K562 (cell line): ENCODE results near the gene ARHGAP22. TPM values are rescaled to one million over a fixed set of nuclear protein-coding genes. Genes with fewer than 3 reads are reported as not detected.
A peak's percentile ranks its signal among the peaks of the same experiment; 100 is the strongest.

Experiments used
- ARNT ChIP-seq, 2 experiments: fragments of 450-650 bp; IDR thresholded peaks; 2 replicates each; pipeline ENCODE4 v1.6.1; 2016; ENCODE audit warnings: mild to moderate bottlenecking in 1 of 2
- ELF4 ChIP-seq: fragments of 450-650 bp; formaldehyde crosslinking; IDR thresholded peaks from 2 replicates; pipeline ENCODE4 v1.4.0; 2022; ENCODE audit warnings: missing genetic modification characterization
- EZH2 ChIP-seq: IDR thresholded peaks from 2 replicates; pipeline ENCODE4 v1.6.1; 2012; ENCODE audit warnings: low read depth, mild to moderate bottlenecking, inconsistent platforms, low read length, borderline replicate concordance
- GATAD2A ChIP-seq: fragments of 450-650 bp; IDR thresholded peaks from 2 replicates; pipeline ENCODE4 v1.6.1; 2017
- HEY1 ChIP-seq: fragments of 250-450 bp; sonication (Bioruptor Pico); IDR thresholded peaks from 2 replicates; pipeline ENCODE4 v1.5.0; 2020; ENCODE audit warnings: mild to moderate bottlenecking, moderate library complexity, borderline replicate concordance
- HMG20A ChIP-seq: fragments of 450-650 bp; formaldehyde crosslinking; conservative IDR thresholded peaks from 2 replicates; pipeline ENCODE4 v1.4.0; 2020; ENCODE audit warnings: mild to moderate bottlenecking, mixed read lengths
- IRF2 ChIP-seq: sonication (generic); formaldehyde crosslinking; IDR thresholded peaks from 2 replicates; pipeline ENCODE4 v1.8.1; 2022; ENCODE audit warnings: mild to moderate bottlenecking, missing genetic modification reagents
- MEF2A ChIP-seq: IDR thresholded peaks from 2 replicates; pipeline ENCODE4 v1.6.1; 2011; ENCODE audit warnings: low read depth, mild to moderate bottlenecking, low read length, moderate library complexity; ENCODE audit not compliant: control insufficient read depth
- NCOA1 ChIP-seq: fragments of 450-650 bp; IDR thresholded peaks from 2 replicates; pipeline ENCODE4 v1.6.1; 2016; ENCODE audit warnings: low read depth
- POLR2B ChIP-seq: fragments of 450-650 bp; IDR thresholded peaks from 2 replicates; pipeline ENCODE4 v1.6.1; 2018; ENCODE audit warnings: low read depth; ENCODE audit not compliant: partially characterized antibody
- POLR2H ChIP-seq: IDR thresholded peaks from 2 replicates; pipeline ENCODE4 v1.6.1; 2016; ENCODE audit warnings: missing genetic modification characterization, low read depth, mild to moderate bottlenecking, control low read depth, missing compliant biosample characterization, moderate library complexity
- PTRF ChIP-seq: fragments of 450-650 bp; IDR thresholded peaks from 2 replicates; pipeline ENCODE4 v1.6.1; 2016; ENCODE audit warnings: mild to moderate bottlenecking, missing genetic modification characterization, missing compliant biosample characterization
- RBM15 ChIP-seq: fragments of 200-400 bp; formaldehyde crosslinking; IDR thresholded peaks from 2 replicates; pipeline ENCODE4 v1.6.1; 2018; ENCODE audit warnings: mild to moderate bottlenecking, low read length, moderate library complexity; ENCODE audit not compliant: insufficient read depth
- RNF2 ChIP-seq: sonication (generic); IDR thresholded peaks from 2 replicates; pipeline ENCODE4 v1.6.1; 2016
- SMAD1 ChIP-seq: fragments of 150-350 bp; IDR thresholded peaks from 2 replicates; pipeline ENCODE4 v1.6.1; 2014; ENCODE audit warnings: low read length, low read depth; ENCODE audit not compliant: partially characterized antibody
- TEAD2 ChIP-seq: fragments of 450-650 bp; IDR thresholded peaks from 2 replicates; pipeline ENCODE4 v1.6.1; 2016; ENCODE audit warnings: missing genetic modification characterization, control low read depth, missing compliant biosample characterization
- YBX1 ChIP-seq: fragments of 450-650 bp; IDR thresholded peaks from 2 replicates; pipeline ENCODE4 v1.7.1; 2016; ENCODE audit warnings: mild to moderate bottlenecking
- ZFP36 ChIP-seq: fragments of 150-350 bp; IDR thresholded peaks from 2 replicates; pipeline ENCODE4 v1.6.1; 2018; ENCODE audit warnings: low read length, low read depth; ENCODE audit not compliant: partially characterized antibody
- polyA plus RNA-seq, 8 experiments: library from polyadenylated mRNA; depleted of rRNA in 4 of 8; stranded (reverse) in 5 of 8; unstranded in 3 of 8; fragments of >200 nt; fragmentation: Nextera tagmentation in 2 of 8; fragmentation: Illumina TruSeq in 1 of 8; extraction: Ambion mirVana in 2 of 8; extraction: Trizol in 1 of 8; gene quantifications; 2 replicates each; pipeline versions ENCODE4 v1.2.1 to v1.2.3, GENCODE V29; 2011 to 2014; ENCODE audit warnings: inconsistent platforms in 1 of 8, missing spikeins in 1 of 8
- total RNA-seq, 7 experiments: library from RNA; depleted of rRNA in 6 of 7; stranded (reverse); fragments of >200 nt in 6 of 7; fragmentation: Illumina TruSeq in 2 of 7; extraction: Trizol in 2 of 7; gene quantifications; 2 replicates each; pipeline versions ENCODE4 v1.2.1 to v1.2.3, GENCODE V29; 2011 to 2021; ENCODE audit warnings: low replicate concordance in 1 of 7
- TF ChIP-seq, protein P1 (sequence below), 2 experiments: fragments of 450-650 bp in 1 of 2; IDR thresholded peaks; 2 replicates each; pipeline ENCODE4 v1.6.1; 2011 to 2017; ENCODE audit warnings: low read depth in 2 of 2, antibody characterized with exemption in 1 of 2, borderline replicate concordance in 1 of 2, low read length in 1 of 2, mild to moderate bottlenecking in 1 of 2, mixed read lengths in 1 of 2; ENCODE audit not compliant: control insufficient read depth in 1 of 2
- TF ChIP-seq, protein P2 (sequence below): IDR thresholded peaks from 2 replicates; pipeline ENCODE4 v1.6.1; 2011; ENCODE audit warnings: borderline replicate concordance, low read depth, mild to moderate bottlenecking, moderate library complexity, low read length; ENCODE audit not compliant: insufficient read depth, poor library complexity, severe bottlenecking
- TF ChIP-seq, protein P3 (sequence below): sonication (generic); formaldehyde crosslinking; IDR thresholded peaks from 2 replicates; pipeline ENCODE4 v1.8.0; 2023; ENCODE audit warnings: mild to moderate bottlenecking, missing genetic modification reagents
- TF ChIP-seq, protein P4 (sequence below), 2 experiments: fragments of 250-450 bp in 1 of 2; fragments of 450-650 bp in 1 of 2; sonication (Bioruptor Pico) in 1 of 2; IDR thresholded peaks; 2 replicates each; pipeline versions ENCODE4 v1.6.1 to v1.8.0; 2016 to 2021; ENCODE audit warnings: mild to moderate bottlenecking in 2 of 2, moderate library complexity in 2 of 2, missing compliant biosample characterization in 1 of 2, missing genetic modification characterization in 1 of 2

The ARHGAP22 gene
- total and polyA plus RNA-seq, 9 of the 15 experiments (the other 6 are each of a cell fraction or from before 2014, with no cell fraction given), result 1.3 to 28.1 (median 12.7) TPM

DNA sequence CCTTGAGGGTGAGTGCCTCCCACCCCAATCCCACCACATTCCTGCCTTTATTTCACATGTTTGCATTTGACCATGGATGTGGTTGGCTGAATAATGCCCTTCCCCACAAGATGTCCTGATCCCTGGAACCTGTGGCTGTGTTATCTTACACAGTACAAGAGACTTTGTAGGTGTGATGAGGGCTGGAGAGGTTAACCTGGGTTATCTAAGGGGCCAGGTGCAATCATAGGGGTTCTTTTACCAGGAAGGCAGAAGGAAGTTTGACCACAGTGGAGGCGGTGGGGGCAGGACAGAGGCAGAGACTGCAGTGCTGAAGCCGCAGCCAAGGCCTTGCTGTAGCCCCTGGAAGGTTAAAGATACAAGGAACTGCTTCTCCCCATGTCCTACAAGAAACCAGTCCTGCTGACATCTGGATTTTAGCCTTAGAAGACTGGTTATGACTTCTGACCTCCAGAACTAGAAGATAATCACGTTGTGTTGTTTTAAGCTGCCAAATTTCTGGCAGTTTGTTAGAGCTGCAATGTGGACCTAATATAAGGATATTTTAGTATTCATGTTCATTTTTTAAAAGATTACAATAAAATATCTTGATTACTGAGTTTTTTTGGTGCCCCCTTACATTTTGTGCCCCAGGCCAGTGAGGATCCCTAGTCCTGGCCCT lies 136.6 kb downstream of the ARHGAP22 start (continued):
- 0 out of 2 replicates have a peak, but pooled peaks have one; percentile 10 for TF ChIP-seq ELF4 (CRISPR knock-in tag)
- TF ChIP-seq ARNT (IDR thresholded peaks at IDR 0.05), result no peak; a peak in 1 of 4 replicates
- TF ChIP-seq YBX1, result no peak
- TF ChIP-seq, protein P1, sequence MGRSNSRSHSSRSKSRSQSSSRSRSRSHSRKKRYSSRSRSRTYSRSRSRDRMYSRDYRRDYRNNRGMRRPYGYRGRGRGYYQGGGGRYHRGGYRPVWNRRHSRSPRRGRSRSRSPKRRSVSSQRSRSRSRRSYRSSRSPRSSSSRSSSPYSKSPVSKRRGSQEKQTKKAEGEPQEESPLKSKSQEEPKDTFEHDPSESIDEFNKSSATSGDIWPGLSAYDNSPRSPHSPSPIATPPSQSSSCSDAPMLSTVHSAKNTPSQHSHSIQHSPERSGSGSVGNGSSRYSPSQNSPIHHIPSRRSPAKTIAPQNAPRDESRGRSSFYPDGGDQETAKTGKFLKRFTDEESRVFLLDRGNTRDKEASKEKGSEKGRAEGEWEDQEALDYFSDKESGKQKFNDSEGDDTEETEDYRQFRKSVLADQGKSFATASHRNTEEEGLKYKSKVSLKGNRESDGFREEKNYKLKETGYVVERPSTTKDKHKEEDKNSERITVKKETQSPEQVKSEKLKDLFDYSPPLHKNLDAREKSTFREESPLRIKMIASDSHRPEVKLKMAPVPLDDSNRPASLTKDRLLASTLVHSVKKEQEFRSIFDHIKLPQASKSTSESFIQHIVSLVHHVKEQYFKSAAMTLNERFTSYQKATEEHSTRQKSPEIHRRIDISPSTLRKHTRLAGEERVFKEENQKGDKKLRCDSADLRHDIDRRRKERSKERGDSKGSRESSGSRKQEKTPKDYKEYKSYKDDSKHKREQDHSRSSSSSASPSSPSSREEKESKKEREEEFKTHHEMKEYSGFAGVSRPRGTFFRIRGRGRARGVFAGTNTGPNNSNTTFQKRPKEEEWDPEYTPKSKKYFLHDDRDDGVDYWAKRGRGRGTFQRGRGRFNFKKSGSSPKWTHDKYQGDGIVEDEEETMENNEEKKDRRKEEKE (IDR thresholded peaks at IDR 0.05; ENCODE audit: borderline replicate concordance in 1 of 2, control insufficient read depth in 1 of 2, low read depth in 2 of 2, low read length in 1 of 2), result no peak
- TF ChIP-seq HEY1 (CRISPR knock-in tag), result no peak
- no peak for TF ChIP-seq HMG20A
- TF ChIP-seq POLR2H (tag), result no peak
- TF ChIP-seq PTRF (tag), result no peak
- TF ChIP-seq, protein P2, sequence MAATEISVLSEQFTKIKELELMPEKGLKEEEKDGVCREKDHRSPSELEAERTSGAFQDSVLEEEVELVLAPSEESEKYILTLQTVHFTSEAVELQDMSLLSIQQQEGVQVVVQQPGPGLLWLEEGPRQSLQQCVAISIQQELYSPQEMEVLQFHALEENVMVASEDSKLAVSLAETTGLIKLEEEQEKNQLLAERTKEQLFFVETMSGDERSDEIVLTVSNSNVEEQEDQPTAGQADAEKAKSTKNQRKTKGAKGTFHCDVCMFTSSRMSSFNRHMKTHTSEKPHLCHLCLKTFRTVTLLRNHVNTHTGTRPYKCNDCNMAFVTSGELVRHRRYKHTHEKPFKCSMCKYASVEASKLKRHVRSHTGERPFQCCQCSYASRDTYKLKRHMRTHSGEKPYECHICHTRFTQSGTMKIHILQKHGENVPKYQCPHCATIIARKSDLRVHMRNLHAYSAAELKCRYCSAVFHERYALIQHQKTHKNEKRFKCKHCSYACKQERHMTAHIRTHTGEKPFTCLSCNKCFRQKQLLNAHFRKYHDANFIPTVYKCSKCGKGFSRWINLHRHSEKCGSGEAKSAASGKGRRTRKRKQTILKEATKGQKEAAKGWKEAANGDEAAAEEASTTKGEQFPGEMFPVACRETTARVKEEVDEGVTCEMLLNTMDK, result no peak
- no peak for TF ChIP-seq EZH2
- TF ChIP-seq, protein P3, sequence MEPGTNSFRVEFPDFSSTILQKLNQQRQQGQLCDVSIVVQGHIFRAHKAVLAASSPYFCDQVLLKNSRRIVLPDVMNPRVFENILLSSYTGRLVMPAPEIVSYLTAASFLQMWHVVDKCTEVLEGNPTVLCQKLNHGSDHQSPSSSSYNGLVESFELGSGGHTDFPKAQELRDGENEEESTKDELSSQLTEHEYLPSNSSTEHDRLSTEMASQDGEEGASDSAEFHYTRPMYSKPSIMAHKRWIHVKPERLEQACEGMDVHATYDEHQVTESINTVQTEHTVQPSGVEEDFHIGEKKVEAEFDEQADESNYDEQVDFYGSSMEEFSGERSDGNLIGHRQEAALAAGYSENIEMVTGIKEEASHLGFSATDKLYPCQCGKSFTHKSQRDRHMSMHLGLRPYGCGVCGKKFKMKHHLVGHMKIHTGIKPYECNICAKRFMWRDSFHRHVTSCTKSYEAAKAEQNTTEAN, result no peak
- no peak for TF ChIP-seq RBM15
- no peak for TF ChIP-seq ZFP36
- TF ChIP-seq MEF2A, result no peak
- TF ChIP-seq, protein P4, sequence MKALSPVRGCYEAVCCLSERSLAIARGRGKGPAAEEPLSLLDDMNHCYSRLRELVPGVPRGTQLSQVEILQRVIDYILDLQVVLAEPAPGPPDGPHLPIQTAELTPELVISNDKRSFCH (CRISPR knock-in tag; IDR thresholded peaks at IDR 0.05), result no peak
- TF ChIP-seq, protein P4 (tag; IDR thresholded peaks at IDR 0.05), result peak; percentile 92
- peak; percentile 96 for TF ChIP-seq RNF2
- no peak for TF ChIP-seq TEAD2 (tag)
- TF ChIP-seq GATAD2A, result peak; percentile 61; the same call in 1 of the 2 replicates
- TF ChIP-seq POLR2B, result no peak
- TF ChIP-seq IRF2 (CRISPR knock-in tag), result no peak
- peak; percentile 81; the same call in 1 of the 2 replicates for TF ChIP-seq NCOA1
- TF ChIP-seq SMAD1, result no peak
